ENCODE results near the gene CACNA2D1.

CACNA2D1 gene

GRCh38 chr7:81903115-81903514, 540.5 kb downstream of the CACNA2D1 start:
- no peak for DNase-seq (ENCODE audit: low read depth)
- H3K4me3 ChIP-seq (ENCODE audit: low read length): no peak overlapping the region
- TF ChIP-seq CTCF (conservative IDR thresholded peaks at IDR 0.05; ENCODE audit: low read depth, low read length): no peak

GRCh38 chr7:81902536-81902935, 541.0 kb downstream of the CACNA2D1 start:
- DNase-seq (ENCODE audit: low read depth): no peak
- no peak for TF ChIP-seq CTCF (conservative IDR thresholded peaks at IDR 0.05; ENCODE audit: low read depth, low read length)

More at GRCh38 chr7:81902536-81902935, 541.0 kb downstream of the CACNA2D1 start:
- no peak overlapping the region for H3K4me3 ChIP-seq (ENCODE audit: low read length)
